Pons (tissue), 1 donor: Measurements from ENCODE around the gene MAP4K4.
A peak's percentile ranks its signal among the peaks of the same experiment; 100 is the strongest.

Source experiments
- DNase-seq: peaks from one replicate; pipeline ENCODE4 v3.0.0-alpha.2; 2016; ENCODE audit warnings: low spot score

MAP4K4 gene

GRCh38 chr2:101814752-101815151 lies 117.2 kb downstream of the MAP4K4 start:
- no peak for DNase-seq

DNA sequence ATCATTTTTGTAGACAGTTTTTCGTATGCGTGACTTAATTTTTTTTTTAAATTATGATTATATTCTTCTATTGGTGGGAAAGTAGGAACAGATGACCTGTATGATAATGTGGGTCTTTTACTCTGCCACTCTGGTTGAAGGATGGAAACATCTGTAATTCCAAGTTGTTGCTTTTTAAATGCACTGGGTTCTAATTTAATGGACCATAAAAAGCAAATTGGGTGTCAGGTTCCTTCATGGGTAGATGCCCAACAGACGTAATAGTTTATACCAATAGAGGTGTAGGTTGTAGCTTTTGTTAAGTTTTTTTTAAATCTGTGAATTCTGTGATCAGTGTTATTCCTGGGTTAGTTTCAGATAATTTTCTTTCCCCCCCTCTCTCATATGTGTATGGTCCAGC lies 117.6 kb downstream of the MAP4K4 start:
- DNase-seq = no peak

- no peak for DNase-seq
Measured at GRCh38 chr2:101815739-101816391, 118.4 kb downstream of the MAP4K4 start.

GRCh38 chr2:101816598-101816997 lies 119.1 kb downstream of the MAP4K4 start:
- no peak for DNase-seq

GRCh38 chr2:101817481-101817880 lies 120.0 kb downstream of the MAP4K4 start:
- DNase-seq = no peak

GRCh38 chr2:101818531-101819451 lies 121.3 kb downstream of the MAP4K4 start:
- peak; percentile 98 for DNase-seq

GRCh38 chr2:101820519-101820918 lies 123.0 kb downstream of the MAP4K4 start:
- no peak for DNase-seq

DNA sequence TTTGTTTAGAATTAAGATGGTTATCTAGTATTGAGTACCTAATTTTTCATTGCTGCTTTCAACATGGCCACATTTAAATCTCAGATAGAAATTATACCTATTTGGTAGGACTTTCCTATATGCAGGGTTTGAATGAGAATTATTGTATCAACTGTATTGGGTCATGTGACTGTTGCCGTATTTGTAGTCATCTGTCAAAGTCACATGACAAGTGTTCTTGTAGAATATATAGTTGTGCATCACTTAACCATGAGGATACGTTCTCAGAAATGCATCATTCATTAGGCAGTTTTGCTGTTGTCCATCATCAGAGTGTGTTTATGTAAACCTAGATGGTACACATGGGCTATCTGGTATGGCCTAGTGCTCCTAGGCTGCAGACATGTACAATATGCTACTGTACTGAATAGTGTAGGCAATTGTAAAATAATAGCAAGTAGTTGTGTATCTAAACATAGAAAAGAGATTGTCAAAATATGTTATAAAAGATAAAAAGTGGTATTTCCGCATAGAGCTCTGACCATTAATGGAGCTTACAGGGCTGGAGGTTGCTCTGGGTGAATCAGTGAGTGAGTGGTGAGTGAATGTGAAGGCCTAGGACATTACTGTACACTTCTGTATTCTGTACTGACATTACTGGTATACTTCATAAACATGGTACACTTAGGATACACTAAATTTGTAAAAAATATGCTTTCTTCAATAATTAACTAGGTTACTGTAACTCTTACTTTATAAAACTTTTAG lies 123.7 kb downstream of the MAP4K4 start:
- DNase-seq = no peak

- DNase-seq = no peak
Measured at GRCh38 chr2:101821828-101822458, 124.4 kb downstream of the MAP4K4 start.

GRCh38 chr2:101823347-101823791 lies 125.9 kb downstream of the MAP4K4 start:
- peak; percentile 89 for DNase-seq

DNA sequence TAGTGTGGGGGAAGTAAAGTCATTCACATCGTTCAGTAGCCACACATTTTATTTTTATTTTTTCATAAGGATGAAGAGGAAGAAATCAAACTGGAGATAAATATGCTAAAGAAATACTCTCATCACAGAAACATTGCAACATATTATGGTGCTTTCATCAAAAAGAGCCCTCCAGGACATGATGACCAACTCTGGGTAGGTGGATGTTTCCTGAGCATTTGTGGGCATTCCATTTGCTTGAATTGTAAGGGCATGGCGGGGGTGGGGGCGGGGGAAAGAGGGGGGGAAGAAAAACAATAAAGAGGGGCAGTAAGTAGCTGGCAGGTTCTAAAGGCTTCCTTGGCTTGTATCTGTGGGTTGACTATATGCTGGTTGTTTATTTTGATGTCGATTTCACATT lies 126.4 kb downstream of the MAP4K4 start:
- DNase-seq = no peak

DNA sequence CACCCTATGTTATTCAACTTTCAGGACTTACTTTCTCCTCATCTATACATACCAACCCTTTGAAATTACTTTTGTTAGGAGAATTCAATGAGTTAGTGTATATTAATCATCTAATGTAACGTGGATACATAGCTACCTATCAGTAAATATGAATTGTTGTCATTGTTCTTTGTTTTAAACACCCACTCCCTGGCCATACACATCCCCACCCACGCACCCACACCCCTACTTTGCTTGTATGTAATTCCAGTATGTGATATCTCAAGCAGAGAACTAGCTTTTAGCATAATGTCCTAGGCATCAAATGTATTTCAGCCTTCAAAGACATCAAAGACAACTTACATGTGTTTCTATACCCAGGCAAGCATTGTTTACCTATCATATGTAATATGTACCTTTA lies 129.2 kb downstream of the MAP4K4 start:
- no peak for DNase-seq

- DNase-seq = no peak
Measured at GRCh38 chr2:101827246-101827645, 129.7 kb downstream of the MAP4K4 start.

DNA sequence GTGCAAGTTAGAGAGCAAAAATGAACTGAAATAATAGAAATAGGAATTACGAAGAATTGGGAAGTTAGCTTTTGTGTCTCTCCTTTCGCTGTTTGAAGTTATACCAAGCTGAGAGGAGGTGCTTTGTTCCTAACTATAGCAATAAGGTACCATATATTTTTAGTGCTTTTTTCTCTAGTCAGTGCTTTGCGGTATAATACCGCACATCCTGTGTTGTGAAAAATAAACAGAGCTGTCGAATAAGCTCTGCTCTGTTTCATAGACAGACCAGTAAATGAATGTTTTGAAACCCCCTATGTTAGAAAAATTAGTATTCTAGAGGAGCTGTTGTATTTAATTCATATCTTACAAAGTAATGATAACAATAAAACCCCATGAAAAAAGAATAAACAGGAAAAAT lies 130.8 kb downstream of the MAP4K4 start:
- DNase-seq = no peak

DNA sequence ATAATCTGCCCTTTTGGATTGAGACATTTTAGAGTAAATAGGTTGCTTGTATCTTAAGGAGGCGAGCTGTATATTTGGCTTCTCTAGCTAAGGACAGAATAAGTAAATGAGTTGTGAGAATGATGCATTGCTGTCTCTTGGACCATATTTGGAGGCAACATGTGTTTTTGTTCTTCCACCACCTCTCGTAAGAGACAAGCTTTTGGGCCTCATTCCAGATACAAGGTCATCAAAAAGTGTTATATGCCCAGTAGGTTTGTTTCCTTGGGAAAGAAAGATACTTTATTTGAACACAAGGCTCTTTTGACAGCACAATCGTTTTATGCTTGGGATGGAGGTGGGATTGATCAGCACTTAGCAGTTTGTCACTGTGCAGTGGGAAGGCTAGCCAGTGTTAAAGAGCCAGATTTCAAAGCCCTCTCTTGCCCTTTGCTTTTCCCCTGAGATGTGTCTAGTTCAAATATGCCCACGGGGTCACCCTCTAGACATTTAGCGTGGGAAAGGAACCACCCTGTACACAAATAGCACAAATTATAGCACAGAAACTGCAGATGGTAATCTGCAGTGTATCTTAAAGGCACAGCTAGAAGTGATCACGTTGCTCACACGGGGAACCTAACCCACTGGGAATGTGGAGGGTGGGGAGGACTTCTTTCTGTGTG lies 131.3 kb downstream of the MAP4K4 start:
- DNase-seq = no peak

GRCh38 chr2:101829429-101829828 lies 131.9 kb downstream of the MAP4K4 start:
- no peak for DNase-seq

- DNase-seq = no peak
Measured at GRCh38 chr2:101830146-101830545, 132.6 kb downstream of the MAP4K4 start.

DNA sequence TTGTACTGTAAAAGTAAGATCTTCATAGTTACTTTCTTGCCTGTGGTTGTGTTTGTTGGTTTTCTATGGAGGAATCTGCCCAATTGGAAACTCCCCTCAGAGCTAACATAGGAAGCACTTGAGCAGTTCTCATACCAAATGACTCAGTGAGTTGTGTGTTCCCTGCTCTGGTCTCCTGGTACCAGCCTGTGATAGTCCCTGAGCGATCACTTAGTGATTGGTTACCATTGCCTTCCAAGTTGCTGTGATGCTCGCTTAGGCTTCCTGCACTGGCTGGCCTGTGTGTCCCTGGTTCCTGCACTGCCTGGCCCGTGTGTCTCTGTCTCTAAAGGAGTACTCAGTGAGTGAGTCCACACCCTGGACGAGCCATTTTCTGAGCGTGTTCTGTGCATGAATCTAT lies 133.0 kb downstream of the MAP4K4 start:
- DNase-seq = no peak

DNA sequence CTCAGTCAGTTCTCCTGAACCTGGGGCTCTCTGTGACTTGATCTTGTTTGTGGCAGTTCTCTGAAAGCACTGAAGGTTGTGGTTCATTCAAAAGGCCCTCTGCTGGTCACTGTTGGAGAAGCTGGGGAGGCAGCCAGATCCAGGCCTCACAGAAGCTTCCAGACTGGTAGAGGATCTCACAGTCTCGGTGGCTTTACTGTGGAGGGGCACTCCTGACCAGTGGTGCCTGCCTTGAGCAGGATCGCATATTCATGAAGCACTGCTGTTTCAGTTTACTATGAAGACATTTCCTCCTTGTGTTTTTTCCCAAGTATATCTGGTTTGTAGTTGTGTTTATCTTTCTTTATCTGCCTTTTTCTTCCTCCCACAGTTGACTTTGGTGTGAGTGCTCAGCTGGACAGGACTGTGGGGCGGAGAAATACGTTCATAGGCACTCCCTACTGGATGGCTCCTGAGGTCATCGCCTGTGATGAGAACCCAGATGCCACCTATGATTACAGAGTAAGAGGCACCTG lies 133.9 kb downstream of the MAP4K4 start:
- peak; percentile 96 for DNase-seq

DNA sequence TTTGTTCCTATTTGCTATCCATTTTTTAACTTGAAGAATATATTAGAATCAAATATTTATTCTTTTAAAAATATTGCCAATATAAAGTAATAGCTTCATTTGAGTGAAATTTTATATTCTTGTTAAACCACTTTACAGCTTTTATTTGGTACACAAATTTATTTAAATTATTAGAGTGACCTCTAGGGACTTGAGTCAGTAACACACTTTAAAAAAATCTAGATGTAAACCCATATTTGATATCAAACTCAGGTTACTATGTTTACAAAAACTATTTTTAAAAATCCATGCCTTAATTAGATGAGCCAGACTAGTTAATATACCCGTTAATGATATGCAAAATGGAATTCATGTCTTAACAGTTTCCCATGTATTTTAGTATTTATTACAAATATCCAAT lies 134.6 kb downstream of the MAP4K4 start:
- DNase-seq = no peak

GRCh38 chr2:101833890-101834523 lies 136.5 kb downstream of the MAP4K4 start:
- no peak for DNase-seq
